Endothelial cell (in vitro differentiated cells): ENCODE data around the gene ITPKA. TPM values are rescaled to one million over a fixed set of nuclear protein-coding genes. Genes with fewer than 3 reads are reported as not detected.

Experiments used
- total RNA-seq: library from RNA; stranded (reverse); fragmentation: NEBNext Ultra II Directional; extraction: Animal tissue kit (Norgen Biotek cat#: 25700); gene quantifications from one replicate; pipeline ENCODE4 v1.2.1, GENCODE V29; 2021; ENCODE audit not compliant: unreplicated experiment

Gene ITPKA
- total RNA-seq, 1 donor from 2014 or later = 4.2 TPM

Other genes with a start within 250 kb of the ITPKA start
- 2.7 TPM for gene OIP5, start 161.3 kb upstream of the ITPKA start, total RNA-seq
- 16.9 TPM for gene NUSAP1, start 161.0 kb upstream of the ITPKA start, total RNA-seq
- gene NDUFAF1, start 91.4 kb upstream of the ITPKA start, total RNA-seq = 16.0 TPM
- gene RTF1, start 76.8 kb upstream of the ITPKA start, total RNA-seq = 60.8 TPM
- 25.7 TPM for gene LTK, start 20.0 kb downstream of the ITPKA start, total RNA-seq
- gene RPAP1, start 50.4 kb downstream of the ITPKA start, total RNA-seq = 41.2 TPM
- 115 TPM for gene TYRO3, start 65.3 kb downstream of the ITPKA start, total RNA-seq
- gene MGA, start 166.5 kb downstream of the ITPKA start, total RNA-seq = 48.0 TPM